Tibial nerve (tissue), 4 donors: ENCODE data around the gene GLI1. TPM values are rescaled to one million over a fixed set of nuclear protein-coding genes. Genes with fewer than 3 reads are reported as not detected.
"Not testable (repeated sequence)": the region's sequence is repeated elsewhere in the genome, so short reads cannot be mapped to it uniquely, and the experiment has no call there.

Experiments
- DNase-seq, 2 donors: peaks; one replicate each; pipeline ENCODE4 v3.0.0-alpha.2; 2019; ENCODE audit warnings: low spot score in 2 of 2
- H3K27ac ChIP-seq, 4 donors: fragments of 200-600 bp; sonication (generic) in 3 of 4; one replicate each; pipeline ENCODE4 v1.5.1; 2017 to 2019; ENCODE audit warnings: mild to moderate bottlenecking in 1 of 4
- H3K27me3 ChIP-seq, 2 donors: fragments of 200-600 bp; sonication (generic) in 1 of 2; one replicate each; pipeline versions ENCODE4 v1.5.1 to v1.6.0; 2017 to 2019
- H3K36me3 ChIP-seq, 3 donors: fragments of 200-600 bp; sonication (generic); one replicate each; pipeline ENCODE4 v1.5.1; 2018 to 2019
- H3K4me1 ChIP-seq, 4 donors: fragments of 200-600 bp; sonication (generic) in 3 of 4; one replicate each; pipeline ENCODE4 v1.5.1; 2017 to 2019
- H3K4me3 ChIP-seq, 4 donors: fragments of 200-600 bp; sonication (generic) in 3 of 4; one replicate each; pipeline ENCODE4 v1.5.1; 2017 to 2019; ENCODE audit warnings: mild to moderate bottlenecking in 1 of 4, moderate library complexity in 1 of 4
- H3K9me3 ChIP-seq, 4 donors: fragments of 200-600 bp; sonication (generic) in 3 of 4; one replicate each; pipeline ENCODE4 v1.5.1; 2017 to 2019
- EP300 ChIP-seq, 2 donors: sonication (generic); formaldehyde crosslinking; IDR thresholded peaks; one replicate each; pipeline ENCODE4 v1.6.1; 2017; ENCODE audit warnings: antibody characterized with exemption in 2 of 2, mild to moderate bottlenecking in 1 of 2
- POLR2A ChIP-seq, 2 donors: fragments of 450-650 bp; IDR thresholded peaks; one replicate each; pipeline ENCODE4 v1.6.1; 2017; ENCODE audit warnings: antibody characterized with exemption in 2 of 2, mild to moderate bottlenecking in 2 of 2, moderate library complexity in 2 of 2
- WGBS, 2 donors: methylation state at CpG; one replicate each; pipeline ENCODE4 v1.1.5; 2018; 5-methylcytosine and 5-hydroxymethylcytosine counted together
- total RNA-seq, 4 donors: library from RNA; depleted of rRNA; stranded (reverse); fragments of >200 nt; gene quantifications; one replicate each; pipeline ENCODE4 v1.1.0, GENCODE V29; 2016
- TF ChIP-seq, protein P1 (sequence below), 5 experiments: fragments of 200-600 bp in 3 of 5; fragments of 450-650 bp in 2 of 5; sonication (generic) in 3 of 5; IDR thresholded peaks; one replicate each; pipeline ENCODE4 v1.5.1; 2016 to 2019; ENCODE audit warnings: antibody characterized with exemption in 5 of 5, mild to moderate bottlenecking in 3 of 5, moderate library complexity in 2 of 5

GLI1 gene
- 10 to 100 TPM; 16.2 to 61.0 (median 38.7) TPM for total RNA-seq

DNA sequence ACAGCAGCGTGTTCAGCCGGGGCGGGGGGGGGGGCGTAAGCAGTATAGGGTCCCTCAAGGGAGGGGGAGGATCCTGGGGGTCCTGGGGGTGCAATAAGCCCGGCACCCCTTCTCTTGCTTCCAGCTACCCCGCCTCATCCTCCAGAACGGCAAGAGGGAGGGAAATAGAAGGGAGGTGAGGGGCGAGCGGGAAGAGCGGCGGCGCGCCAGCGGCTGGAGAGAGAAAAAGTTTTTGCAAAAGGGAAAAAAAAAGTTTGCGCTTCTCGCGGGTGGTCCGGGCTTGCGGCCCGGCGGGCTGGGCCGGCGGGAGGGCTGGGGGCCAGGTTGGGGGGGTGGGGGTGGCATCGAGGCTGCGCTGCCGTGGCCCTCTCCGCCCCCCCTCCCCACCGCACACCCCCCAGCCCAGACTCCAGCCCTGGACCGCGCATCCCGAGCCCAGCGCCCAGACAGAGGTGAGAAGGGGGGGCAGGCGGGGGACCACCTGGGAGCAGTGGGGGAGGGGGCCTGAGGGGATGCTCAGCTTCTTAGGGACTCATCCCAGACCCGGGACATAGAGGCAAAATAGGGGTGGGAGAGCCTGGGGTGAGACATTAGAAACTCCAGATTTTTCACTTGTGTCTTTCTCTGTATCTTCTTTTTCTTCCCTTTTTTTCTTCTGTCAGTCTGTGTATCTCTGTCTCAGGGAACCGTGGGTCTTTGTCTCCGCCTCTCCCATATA is at the start of gene GLI1:
Gene GLI1, plus strand, starts transcription at position 36 of the 718 bp plus-strand sequence. CDS start 3,907 bp downstream, outside the sequence.
- peaks cover 0 to 45% (median 23%) of the 10 kb centered on the region in 4 donors for H3K4me1 ChIP-seq
- peak within 1 kb of the TSS; percentile 62 to 84 (median 80) for H3K4me3 ChIP-seq
- 1% methylated on average over 20 to 36 of the region's 36 CpGs for WGBS, 2 donors
- peak in 1 of 2 donors; percentile 41 for DNase-seq
- H3K9me3 ChIP-seq, result no peaks in the 10 kb centered on the region
- TF ChIP-seq, protein P1, sequence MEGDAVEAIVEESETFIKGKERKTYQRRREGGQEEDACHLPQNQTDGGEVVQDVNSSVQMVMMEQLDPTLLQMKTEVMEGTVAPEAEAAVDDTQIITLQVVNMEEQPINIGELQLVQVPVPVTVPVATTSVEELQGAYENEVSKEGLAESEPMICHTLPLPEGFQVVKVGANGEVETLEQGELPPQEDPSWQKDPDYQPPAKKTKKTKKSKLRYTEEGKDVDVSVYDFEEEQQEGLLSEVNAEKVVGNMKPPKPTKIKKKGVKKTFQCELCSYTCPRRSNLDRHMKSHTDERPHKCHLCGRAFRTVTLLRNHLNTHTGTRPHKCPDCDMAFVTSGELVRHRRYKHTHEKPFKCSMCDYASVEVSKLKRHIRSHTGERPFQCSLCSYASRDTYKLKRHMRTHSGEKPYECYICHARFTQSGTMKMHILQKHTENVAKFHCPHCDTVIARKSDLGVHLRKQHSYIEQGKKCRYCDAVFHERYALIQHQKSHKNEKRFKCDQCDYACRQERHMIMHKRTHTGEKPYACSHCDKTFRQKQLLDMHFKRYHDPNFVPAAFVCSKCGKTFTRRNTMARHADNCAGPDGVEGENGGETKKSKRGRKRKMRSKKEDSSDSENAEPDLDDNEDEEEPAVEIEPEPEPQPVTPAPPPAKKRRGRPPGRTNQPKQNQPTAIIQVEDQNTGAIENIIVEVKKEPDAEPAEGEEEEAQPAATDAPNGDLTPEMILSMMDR (IDR thresholded peaks at IDR 0.05), result no peak
- TF ChIP-seq POLR2A (IDR thresholded peaks at IDR 0.05) (no peak), EP300 (IDR thresholded peaks at IDR 0.05) (no peak)
- peaks cover 0 to 3% (median 0%) of the 10 kb centered on the region in 3 donors for H3K36me3 ChIP-seq
- peak within 1 kb of the TSS; percentile 81 to 92 (median 86) for H3K27ac ChIP-seq
- peaks cover 0 to 6% of the 10 kb centered on the region in 2 donors for H3K27me3 ChIP-seq

DNA sequence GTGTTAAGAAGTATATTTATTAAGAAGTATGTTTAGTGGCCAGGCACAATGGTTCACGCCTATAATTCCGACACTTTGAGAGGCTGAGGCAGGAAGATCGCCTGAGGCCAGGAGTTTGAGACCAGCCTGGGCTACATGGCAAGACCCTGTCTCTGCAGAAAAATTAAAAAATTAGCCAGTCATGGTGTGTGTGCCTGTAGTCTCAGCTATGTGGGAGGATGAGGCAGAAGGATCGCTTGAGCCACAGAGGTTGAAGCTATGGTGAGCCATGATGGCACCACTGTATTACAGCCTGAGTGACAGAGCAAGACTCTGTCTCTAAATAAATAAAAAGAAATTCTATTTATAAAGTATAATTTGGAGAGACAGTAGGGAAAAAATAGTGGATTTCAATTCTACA is 49.1 kb upstream of the GLI1 start:
- no peak overlapping the region for H3K4me3 ChIP-seq
- TF ChIP-seq EP300 (IDR thresholded peaks at IDR 0.05), result no peak
- TF ChIP-seq, protein P1 (IDR thresholded peaks at IDR 0.05), result no peak
- no peak for TF ChIP-seq POLR2A (IDR thresholded peaks at IDR 0.05)
- H3K27ac ChIP-seq, result no peak overlapping the region
- 96 to 97% methylated on average over 4 of the region's 4 CpGs for WGBS, 2 donors
- no peaks in the 10 kb centered on the region for H3K27me3 ChIP-seq
- no peak for DNase-seq
- no peaks in the 10 kb centered on the region for H3K9me3 ChIP-seq
- no peaks in the 10 kb centered on the region for H3K36me3 ChIP-seq
- peaks cover 0 to 8% (median 0%) of the 10 kb centered on the region in 4 donors for H3K4me1 ChIP-seq

DNA sequence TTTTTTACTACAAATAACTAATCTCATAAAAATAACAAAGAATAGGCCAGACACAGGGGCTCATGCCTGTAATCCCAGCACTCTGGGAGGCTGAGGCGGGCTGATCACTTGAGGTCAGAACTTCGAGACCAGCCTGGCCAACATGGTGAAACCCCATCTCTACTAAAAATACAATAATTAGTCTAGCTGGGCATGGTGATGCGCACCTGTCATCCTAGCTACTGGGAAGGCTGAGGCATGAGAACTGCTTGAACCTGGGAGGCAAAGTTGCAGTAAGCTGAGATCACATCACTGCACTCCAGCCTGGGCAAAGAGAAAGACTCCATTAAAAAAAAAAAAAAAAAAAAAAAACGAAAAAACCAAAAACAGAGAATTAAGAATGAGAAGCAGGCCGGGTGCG is 45.4 kb upstream of the GLI1 start:
- not testable (repeated sequence) for H3K4me3 ChIP-seq, H3K9me3 ChIP-seq, H3K36me3 ChIP-seq, H3K27me3 ChIP-seq, DNase-seq, H3K27ac ChIP-seq
- 85 to 87% methylated on average over 6 of the region's 6 CpGs for WGBS, 2 donors
- H3K4me1 ChIP-seq, result peaks cover 0 to 33% (median 4%) of the 10 kb centered on the region in 4 donors

DNA sequence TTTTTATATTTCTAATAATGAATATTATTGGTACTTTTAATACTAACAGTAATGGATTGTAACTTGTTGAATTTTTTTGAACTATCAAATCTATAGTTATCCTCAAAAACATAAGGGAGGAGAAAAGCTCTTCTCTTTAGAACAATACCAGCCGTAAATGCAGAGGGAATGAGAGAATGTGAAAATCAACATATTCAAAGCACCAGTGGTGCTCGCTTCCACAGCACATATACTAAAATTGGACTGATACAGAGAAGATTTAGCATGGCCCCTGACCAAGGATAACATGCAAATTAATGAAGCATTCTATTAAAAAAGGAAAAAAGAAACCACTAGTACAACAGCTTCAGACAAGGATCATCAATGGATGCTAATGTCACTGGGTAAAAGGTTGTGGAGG is 44.5 kb upstream of the GLI1 start:
- Histone ChIP-seq H3K27me3 (no peaks in the 10 kb centered on the region), H3K9me3 (no peaks in the 10 kb centered on the region), H3K4me1 (peaks cover 0 to 30% (median 4%) of the 10 kb centered on the region in 4 donors), H3K36me3 (no peaks in the 10 kb centered on the region), H3K4me3 (no peak overlapping the region), H3K27ac (no peak overlapping the region)
- 53% methylated on average over 2 of the region's 2 CpGs for WGBS, 2 donors
- no peak for DNase-seq
- TF ChIP-seq POLR2A (IDR thresholded peaks at IDR 0.05) (no peak), EP300 (IDR thresholded peaks at IDR 0.05) (no peak)
- TF ChIP-seq, protein P1 (IDR thresholded peaks at IDR 0.05), result no peak

DNA sequence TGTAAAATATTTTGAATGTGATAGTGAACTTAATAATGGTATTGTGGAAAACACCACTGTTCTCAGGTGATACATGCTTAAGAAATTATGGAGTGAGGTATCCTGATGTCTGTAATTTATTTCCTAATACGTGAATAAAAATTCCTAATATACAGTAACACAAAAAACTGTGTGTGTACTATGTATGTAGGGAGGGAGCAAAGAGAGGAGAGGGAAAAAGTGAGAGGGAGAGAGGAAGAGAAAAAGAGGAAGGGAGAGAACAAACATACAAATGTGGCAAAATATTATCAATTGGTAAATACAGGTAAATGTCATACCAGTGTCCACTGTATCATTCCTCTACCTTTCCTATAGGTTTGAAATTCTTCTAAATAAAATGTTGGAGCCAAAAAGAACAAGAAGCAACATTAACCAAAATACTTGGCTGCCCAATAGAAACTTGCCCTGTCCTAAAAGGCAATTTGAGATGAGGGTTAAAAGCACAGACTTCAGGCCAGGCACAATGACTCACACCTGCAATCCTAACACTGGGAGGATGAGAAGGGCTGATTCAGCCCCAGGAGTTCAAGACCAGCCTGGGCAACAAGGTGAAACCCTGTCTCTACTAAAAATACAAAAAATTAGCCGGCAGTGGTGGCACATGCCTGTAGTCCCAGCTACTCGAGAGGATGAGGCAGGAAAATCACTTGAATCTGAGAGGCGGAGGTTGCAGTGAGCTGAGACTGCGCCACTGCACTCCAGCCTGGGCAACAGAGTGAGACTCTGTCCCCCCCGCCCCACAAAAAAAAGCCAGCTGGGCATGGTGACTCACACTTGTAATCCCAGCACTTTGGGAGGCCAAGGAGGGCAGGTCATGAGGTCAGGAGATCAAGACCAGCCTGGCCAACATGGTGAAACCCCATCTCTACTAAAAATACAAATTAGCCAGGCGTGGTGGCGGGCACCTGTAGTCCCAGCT is 43.3 kb upstream of the GLI1 start:
- no peak overlapping the region for H3K27ac ChIP-seq
- WGBS, 2 donors, result 82 to 88% methylated on average over 8 of the region's 8 CpGs
- H3K4me3 ChIP-seq, result no peak overlapping the region
- peaks cover 0 to 4% (median 0%) of the 10 kb centered on the region in 3 donors for H3K36me3 ChIP-seq
- no peaks in the 10 kb centered on the region for H3K9me3 ChIP-seq
- no peak for DNase-seq
- peaks cover 0 to 30% (median 4%) of the 10 kb centered on the region in 4 donors for H3K4me1 ChIP-seq
- H3K27me3 ChIP-seq, result no peaks in the 10 kb centered on the region
- TF ChIP-seq POLR2A (IDR thresholded peaks at IDR 0.05) (no peak), EP300 (IDR thresholded peaks at IDR 0.05) (no peak)
- TF ChIP-seq, protein P1 (IDR thresholded peaks at IDR 0.05), result no peak
